Upper lobe of left lung (tissue), 4 donors: Measurements from ENCODE around the gene CCDC57.

Source experiments
- POLR2A ChIP-seq, 4 donors: fragments of 450-650 bp; IDR thresholded peaks; one replicate each; pipeline ENCODE4 v1.5.1; 2016 to 2017; ENCODE audit warnings: antibody characterized with exemption in 4 of 4, mild to moderate bottlenecking in 2 of 4
- POLR2AphosphoS5 ChIP-seq, 2 donors: sonication (generic); formaldehyde crosslinking; IDR thresholded peaks; one replicate each; pipeline ENCODE4 v1.5.1; 2017; ENCODE audit warnings: antibody characterized with exemption in 2 of 2
- TF ChIP-seq, protein P1 (sequence below), 6 experiments: fragments of 450-650 bp in 4 of 6; fragments of 200-600 bp in 2 of 6; sonication (generic) in 2 of 6; IDR thresholded peaks; one replicate each; pipeline ENCODE4 v1.5.1; 2016 to 2019; ENCODE audit warnings: antibody characterized with exemption in 6 of 6

DNA sequence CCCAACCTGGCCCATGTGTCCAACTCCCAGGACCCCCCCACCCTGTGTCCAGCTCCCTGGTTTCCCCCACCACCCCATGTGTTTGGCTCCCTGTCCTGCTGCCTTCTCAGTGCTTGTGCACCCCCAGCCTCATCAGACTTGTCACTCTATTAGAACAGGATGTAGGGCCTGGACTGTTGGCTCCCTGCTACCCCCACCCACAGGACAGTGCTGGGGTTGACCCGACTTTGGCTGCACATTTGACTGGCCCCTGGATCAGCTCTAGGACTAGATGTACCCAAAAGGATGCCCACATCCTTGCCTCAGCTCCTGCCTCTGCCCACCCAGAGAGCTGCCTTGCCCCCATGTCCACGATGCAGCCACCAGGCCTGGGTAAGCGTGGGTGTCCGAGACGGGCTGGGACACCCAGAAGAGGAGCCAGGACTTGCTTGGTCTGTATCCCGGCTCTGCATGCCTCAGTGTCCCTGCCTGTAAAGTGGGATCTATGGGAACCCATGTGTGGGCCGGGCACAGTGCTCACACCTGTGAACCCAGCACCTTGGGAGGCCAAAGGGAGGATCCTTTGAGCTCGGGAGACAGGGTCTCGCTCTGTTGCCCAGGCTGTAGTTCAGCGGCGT, 1.5 kb upstream of the CCDC57 start:
- TF ChIP-seq, protein P1, sequence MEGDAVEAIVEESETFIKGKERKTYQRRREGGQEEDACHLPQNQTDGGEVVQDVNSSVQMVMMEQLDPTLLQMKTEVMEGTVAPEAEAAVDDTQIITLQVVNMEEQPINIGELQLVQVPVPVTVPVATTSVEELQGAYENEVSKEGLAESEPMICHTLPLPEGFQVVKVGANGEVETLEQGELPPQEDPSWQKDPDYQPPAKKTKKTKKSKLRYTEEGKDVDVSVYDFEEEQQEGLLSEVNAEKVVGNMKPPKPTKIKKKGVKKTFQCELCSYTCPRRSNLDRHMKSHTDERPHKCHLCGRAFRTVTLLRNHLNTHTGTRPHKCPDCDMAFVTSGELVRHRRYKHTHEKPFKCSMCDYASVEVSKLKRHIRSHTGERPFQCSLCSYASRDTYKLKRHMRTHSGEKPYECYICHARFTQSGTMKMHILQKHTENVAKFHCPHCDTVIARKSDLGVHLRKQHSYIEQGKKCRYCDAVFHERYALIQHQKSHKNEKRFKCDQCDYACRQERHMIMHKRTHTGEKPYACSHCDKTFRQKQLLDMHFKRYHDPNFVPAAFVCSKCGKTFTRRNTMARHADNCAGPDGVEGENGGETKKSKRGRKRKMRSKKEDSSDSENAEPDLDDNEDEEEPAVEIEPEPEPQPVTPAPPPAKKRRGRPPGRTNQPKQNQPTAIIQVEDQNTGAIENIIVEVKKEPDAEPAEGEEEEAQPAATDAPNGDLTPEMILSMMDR (IDR thresholded peaks at IDR 0.05): no peak
- TF ChIP-seq POLR2AphosphoS5 (IDR thresholded peaks at IDR 0.05): no peak
- no peak for TF ChIP-seq POLR2A (IDR thresholded peaks at IDR 0.05)
